Measurements from ENCODE around the gene TEKT5.

TEKT5 gene

GRCh38 chr16:10607157-10607556 lies 87.6 kb downstream of the TEKT5 start:
- DNase-seq: no peak

GRCh38 chr16:10606607-10607006 lies 88.1 kb downstream of the TEKT5 start:
- no peak for DNase-seq

GRCh38 chr16:10605636-10606035 lies 89.1 kb downstream of the TEKT5 start:
- DNase-seq: no peak

DNA sequence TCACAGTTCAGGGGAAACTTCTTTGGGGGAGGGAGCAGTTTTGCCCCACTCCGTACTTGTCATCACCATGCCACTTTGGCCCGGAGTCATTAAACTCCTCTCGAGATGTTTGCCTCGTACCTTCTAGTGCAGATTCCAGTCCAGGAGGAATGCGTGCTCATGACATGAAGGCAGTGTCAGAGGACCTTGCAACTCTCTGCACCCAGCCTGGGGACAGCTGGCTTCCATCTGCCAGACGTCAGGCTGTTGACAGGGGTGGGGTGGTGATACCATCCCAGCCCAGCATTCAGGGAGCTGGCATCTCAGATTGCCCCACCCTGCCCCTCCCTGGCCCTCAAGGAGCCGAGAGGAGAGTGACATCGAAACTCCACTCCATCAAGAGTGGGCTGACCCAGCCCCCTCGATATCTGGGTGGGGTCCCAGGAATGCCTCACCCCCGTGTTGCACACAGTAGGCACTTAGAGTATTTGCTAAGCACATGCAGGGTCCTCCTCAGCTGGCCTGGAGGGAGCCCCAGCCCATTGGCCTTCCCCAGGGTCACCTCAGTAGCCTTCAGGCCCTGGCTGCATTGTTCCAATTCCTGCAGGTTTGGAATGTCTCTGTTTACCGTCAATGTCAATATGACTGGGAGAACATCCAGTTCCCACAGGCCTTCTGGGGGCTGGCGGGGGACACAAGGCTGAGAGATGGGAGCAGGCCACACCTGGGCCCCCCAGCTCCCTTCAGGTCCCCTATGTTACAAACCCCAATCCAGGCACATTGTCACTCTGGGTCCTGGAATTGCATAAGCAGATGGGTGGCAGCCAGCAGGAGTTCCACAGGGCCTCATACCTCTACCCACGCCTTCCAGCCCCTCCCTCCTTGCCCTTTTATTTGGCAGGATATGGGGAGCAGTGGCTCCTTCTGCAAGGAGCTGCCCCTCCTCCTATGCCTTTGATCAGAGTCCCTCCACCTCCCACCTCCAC lies 93.0 kb downstream of the TEKT5 start:
- no peak for DNase-seq

GRCh38 chr16:10600782-10601443 lies 93.8 kb downstream of the TEKT5 start:
- DNase-seq: no peak

DNA sequence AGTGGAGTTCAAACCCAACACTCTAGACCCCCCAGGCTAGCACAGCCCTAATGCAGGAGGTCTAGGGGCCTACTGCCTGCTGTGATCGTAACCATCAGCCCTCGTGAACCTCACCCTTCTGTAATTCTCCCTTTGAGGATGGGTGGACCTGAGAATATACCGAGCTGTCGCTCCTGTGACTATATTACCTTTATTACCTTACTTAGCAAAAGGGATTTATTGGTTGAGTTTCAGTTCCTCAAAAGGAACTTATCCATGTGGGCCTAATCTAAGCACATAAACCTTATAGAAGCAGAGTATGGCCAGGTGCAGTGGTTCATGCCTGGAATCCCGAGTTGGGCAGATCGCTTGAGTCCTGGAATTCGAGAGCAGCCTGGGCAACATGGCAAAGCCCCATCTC lies 95.1 kb downstream of the TEKT5 start:
- DNase-seq: no peak

DNA sequence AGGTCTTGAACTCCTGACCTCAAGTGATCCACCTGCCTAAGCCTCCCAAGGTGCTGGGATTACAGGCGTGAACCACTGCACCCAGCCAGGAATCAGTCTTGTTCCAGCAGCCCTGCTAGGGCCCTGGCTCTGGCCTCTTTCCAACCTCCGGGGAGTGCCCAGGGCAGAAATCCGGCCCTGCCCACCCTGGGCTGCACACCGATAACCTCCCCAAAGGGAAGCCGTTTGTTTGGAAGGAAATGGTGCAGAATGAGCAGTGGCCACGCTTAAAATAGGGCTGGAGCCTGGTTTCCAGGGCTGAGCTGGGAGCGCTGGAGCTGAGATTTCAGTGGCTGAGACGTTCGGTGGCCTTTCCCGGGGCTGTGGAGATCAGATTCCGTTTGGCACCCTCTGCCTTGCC lies 96.6 kb downstream of the TEKT5 start:
- DNase-seq: no peak

- DNase-seq: no peak
Measured at GRCh38 chr16:10597187-10597601, 97.5 kb downstream of the TEKT5 start.

DNA sequence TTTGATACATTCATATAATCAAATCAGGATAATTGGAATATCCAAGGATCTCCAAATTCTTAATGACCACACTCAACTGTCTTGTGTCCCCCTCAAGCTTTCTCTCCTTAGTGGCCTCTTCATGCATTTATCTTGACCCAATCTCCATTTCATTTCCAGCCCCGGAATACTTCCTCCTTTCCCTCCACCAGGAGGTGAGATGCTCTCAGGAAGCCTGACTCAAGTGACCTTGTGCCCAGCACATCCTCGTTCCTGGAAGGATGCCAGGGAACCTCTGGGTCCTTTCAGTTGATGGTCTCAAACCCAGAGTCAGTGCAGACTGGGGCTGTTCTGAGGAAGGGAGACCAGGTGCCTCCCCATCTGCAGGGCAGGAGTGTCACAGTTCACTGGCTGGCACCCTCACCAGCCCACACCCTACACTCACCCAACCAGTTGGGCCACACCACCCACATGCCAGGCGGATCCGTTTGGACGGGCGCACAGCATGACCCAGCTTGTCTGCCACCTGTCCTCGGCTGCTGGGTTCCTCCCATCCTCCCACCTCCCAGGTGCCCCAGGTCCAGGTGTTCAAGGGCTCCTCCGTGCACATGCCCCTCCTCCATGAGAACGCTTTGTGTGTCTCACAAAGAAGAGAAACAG lies 100.3 kb downstream of the TEKT5 start:
- no peak for DNase-seq

DNA sequence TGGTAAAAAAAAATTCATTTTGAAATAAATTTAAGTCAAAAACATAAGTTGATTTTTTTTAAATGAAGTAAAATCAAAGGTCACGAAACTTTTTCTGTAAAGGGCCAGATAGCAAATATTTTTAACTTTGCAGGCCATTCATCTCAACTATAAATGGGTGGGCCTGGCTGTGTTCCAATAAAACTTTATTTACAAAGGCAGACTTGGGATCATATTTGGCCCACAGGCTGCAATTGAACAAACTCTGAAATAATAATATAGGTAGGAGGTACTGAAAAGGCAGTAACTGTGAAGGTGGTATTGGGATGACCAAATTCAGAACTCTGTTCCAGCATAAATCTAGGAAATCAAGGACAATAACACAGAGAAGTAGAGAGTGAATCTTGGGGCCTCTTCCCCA lies 102.1 kb downstream of the TEKT5 start:
- DNase-seq: no peak

GRCh38 chr16:10590342-10590741 lies 104.4 kb downstream of the TEKT5 start:
- DNase-seq: no peak

DNA sequence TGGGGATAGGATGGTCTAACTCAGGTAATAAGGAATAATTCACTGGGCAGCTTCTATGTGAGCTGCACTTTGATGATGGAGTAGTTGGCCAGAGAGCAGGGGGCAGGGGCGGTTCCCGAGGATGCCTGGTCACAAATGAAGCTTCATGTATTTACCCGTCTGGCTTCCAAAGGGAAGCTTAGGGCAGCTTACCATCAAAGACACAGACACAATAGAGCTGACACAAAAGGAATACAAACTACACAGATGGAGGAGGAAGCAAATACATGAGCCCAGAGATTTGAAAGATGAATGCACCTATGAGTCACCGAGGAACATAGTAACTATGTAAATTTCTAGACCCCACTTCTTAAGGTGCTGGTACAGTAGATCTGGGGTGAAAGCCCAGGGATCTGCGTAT lies 105.6 kb downstream of the TEKT5 start:
- no peak for DNase-seq

- no peak for DNase-seq
Measured at GRCh38 chr16:10587622-10588021, 107.1 kb downstream of the TEKT5 start.

DNA sequence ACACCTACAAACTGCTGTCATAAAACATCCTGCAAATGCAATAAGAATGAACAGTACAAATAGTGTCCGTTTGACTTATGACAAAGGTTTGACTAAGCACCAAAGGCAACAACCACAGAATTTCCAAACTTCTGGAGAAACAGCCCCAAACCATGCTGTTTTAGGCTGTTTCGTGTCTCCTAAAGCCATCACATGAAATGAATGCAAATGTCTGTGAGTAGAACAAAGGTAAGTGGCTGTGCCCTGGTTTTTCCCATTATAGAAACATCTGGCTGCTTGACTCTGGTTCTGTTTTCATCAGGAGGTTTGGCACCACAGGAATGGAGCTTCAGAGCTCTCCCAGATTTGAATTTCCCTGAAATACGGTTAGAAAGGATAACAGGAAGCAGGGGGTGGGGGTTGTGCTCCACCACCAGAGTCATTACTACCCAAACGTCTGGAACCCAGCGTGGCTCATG lies 109.7 kb downstream of the TEKT5 start:
- DNase-seq: no peak

DNA sequence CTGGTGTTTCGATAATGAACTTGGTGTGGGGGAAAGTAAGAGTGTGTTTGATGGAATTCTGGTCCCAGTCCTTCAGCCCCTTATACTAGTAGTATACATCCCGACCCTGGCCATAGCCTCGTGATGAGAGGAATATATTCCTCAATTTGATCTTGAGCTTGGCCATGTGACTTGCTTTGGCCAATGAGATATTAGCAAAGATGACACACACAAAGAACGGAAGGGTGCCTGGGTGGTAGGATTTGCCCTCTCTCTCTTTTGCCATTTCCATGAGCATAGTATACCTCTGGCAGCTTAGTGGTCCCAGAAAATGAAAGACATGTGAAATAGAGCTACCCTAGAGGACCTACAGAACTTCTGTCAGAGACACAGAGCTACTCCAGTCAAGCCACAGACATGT lies 111.5 kb downstream of the TEKT5 start:
- DNase-seq: no peak

- DNase-seq: no peak
Measured at GRCh38 chr16:10581507-10581906, 113.2 kb downstream of the TEKT5 start.

DNA sequence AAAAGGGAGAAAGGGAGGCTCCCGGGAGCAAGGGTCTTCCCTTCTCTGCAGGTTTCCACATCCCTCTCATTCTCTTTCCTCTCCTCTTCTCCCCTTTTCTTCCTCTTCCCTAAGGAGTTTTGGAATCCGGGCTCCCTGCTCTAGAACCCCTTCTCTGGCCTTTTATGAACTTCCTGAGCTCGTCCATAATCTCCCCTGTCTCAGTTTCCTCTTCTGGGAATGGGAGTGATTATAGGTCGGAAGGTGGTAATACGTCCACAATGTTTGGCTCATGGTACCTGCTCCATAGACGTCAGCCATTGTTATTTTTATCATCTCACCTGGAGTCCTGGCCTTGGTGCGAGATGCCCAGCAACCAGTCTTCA lies 113.9 kb downstream of the TEKT5 start:
- no peak for DNase-seq

- DNase-seq: peak; percentile 4
Measured at GRCh38 chr16:10579965-10580882, 114.5 kb downstream of the TEKT5 start, which contains the start of gene EMP2. EMP2 (minus strand) TSS chr16:10580598; CDS start chr16:10547617, 32,981 bp downstream.

DNA sequence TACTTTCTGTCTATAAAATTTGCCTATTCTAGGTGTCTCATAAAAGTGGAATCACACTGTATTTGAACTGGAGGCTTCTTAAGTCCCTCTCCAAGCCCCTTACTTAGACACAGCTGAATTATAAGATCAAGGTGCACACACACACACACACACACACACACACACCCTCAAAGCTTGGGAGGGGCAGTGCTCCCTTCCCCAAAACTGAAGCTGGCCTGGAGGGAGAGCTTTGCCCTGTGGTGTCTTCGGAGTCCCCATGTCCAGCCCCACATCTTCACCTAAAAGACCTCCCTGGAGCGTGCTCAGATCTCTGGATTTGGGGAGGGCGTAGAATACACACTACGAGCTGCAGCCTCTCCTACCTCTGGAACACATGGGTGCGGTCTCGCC lies 115.2 kb downstream of the TEKT5 start:
- DNase-seq: no peak

GRCh38 chr16:10578474-10579316 lies 116.0 kb downstream of the TEKT5 start:
- DNase-seq: no peak
